ENCODE data around the gene PTGDR2.

DNA sequence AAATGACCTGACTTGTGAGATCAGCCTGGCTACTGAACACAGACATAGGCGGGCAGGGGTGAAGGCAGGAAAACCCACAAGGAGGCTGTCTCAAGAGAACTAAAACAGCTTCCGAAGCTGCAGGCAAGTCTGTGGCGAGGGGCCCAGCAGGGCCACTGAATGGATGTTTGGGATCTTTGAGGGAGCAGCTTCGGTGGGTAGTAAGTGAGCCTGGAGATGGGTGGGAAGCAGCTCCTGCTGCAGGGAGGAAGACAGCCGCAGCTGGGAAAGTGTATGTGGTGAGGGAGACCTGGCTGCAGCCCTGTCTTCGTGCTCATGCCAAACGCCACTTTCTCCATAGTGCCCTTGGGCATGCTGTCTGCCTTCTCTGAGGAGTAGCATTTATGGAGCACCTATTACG lies 10.4 kb downstream of the PTGDR2 start:
- TF ChIP-seq GATA3 (IDR thresholded peaks at IDR 0.05; ENCODE audit: low read depth, low read length): no peak
- no peak for TF ChIP-seq GATA2 (IDR thresholded peaks at IDR 0.05; ENCODE audit: low read depth, low read length)
